SH-SY5Y (cell line): ENCODE data around the gene SLC25A42.

Experiments used
- GATA2 ChIP-seq: IDR thresholded peaks from 2 replicates; pipeline ENCODE4 v1.6.1; 2011; ENCODE audit warnings: mild to moderate bottlenecking, low read depth, low read length
- GATA3 ChIP-seq: IDR thresholded peaks from 2 replicates; pipeline ENCODE4 v1.6.1; 2011; ENCODE audit warnings: low read depth, mild to moderate bottlenecking, low read length, moderate library complexity

The SLC25A42 gene

GRCh38 chr19:19040417-19040816 is 23.4 kb upstream of the SLC25A42 start:
- no peak for TF ChIP-seq GATA3

GRCh38 chr19:19042732-19043280 is 21.0 kb upstream of the SLC25A42 start:
- no peak for TF ChIP-seq GATA2
- no peak for TF ChIP-seq GATA3

- TF ChIP-seq GATA2: no peak
These were observed 20.3 kb upstream of the SLC25A42 start for GRCh38 chr19:19043481-19043880.

GRCh38 chr19:19043881-19044280 is 19.9 kb upstream of the SLC25A42 start:
- TF ChIP-seq GATA3 (no peak), GATA2 (no peak)

- TF ChIP-seq GATA2 (no peak), GATA3 (no peak)
These were observed 14.4 kb upstream of the SLC25A42 start for GRCh38 chr19:19049406-19049805.

- TF ChIP-seq GATA3 (no peak), GATA2 (no peak)
These were observed 13.7 kb upstream of the SLC25A42 start for GRCh38 chr19:19050104-19050503.

GRCh38 chr19:19050731-19051130 is 13.1 kb upstream of the SLC25A42 start:
- no peak for TF ChIP-seq GATA2
- TF ChIP-seq GATA3: no peak

GRCh38 chr19:19051478-19052213 is 12.1 kb upstream of the SLC25A42 start:
- TF ChIP-seq GATA2 (no peak), GATA3 (no peak)

- TF ChIP-seq GATA2: no peak
- TF ChIP-seq GATA3: no peak
These were observed 10.9 kb upstream of the SLC25A42 start for GRCh38 chr19:19052921-19053320.

GRCh38 chr19:19053508-19054314 is 10.1 kb upstream of the SLC25A42 start:
- TF ChIP-seq GATA2 (no peak), GATA3 (no peak)

GRCh38 chr19:19054315-19054938 is 9.4 kb upstream of the SLC25A42 start:
- no peak for TF ChIP-seq GATA2
- TF ChIP-seq GATA3: no peak

- TF ChIP-seq GATA2 (no peak), GATA3 (no peak)
These were observed 8.8 kb upstream of the SLC25A42 start for GRCh38 chr19:19054939-19055440.

GRCh38 chr19:19055701-19056100 is 8.1 kb upstream of the SLC25A42 start:
- TF ChIP-seq GATA3: no peak
- TF ChIP-seq GATA2: no peak

- no peak for TF ChIP-seq GATA2
- no peak for TF ChIP-seq GATA3
These were observed 7.0 kb upstream of the SLC25A42 start for GRCh38 chr19:19056636-19057275.
